ENCODE results near the gene INPP4B. TPM values are rescaled to one million over a fixed set of nuclear protein-coding genes. Genes with fewer than 3 reads are reported as not detected.
"Not testable (repeated sequence)": the region's sequence is repeated elsewhere in the genome, so short reads cannot be mapped to it uniquely, and the experiment has no call there.

INPP4B gene
- total RNA-seq, 1 donor from 2014 or later: 10.4 TPM

- DNase-seq (ENCODE audit: low spot score): no peak
These were observed 158.4 kb downstream of the INPP4B start for GRCh38 chr4:142687547-142688275.

- no peak for DNase-seq (ENCODE audit: low spot score)
These were observed 160.0 kb downstream of the INPP4B start for GRCh38 chr4:142686081-142686480.

GRCh38 chr4:142683997-142684396 lies 162.1 kb downstream of the INPP4B start:
- no peak for DNase-seq (ENCODE audit: low spot score)

GRCh38 chr4:142683503-142683902 lies 162.6 kb downstream of the INPP4B start:
- no peak for DNase-seq (ENCODE audit: low spot score)

- DNase-seq (ENCODE audit: low spot score): no peak
These were observed 174.6 kb downstream of the INPP4B start for GRCh38 chr4:142671516-142671915.

GRCh38 chr4:142663828-142664227 lies 182.3 kb downstream of the INPP4B start:
- no peak for DNase-seq (ENCODE audit: low spot score)

- no peak for DNase-seq (ENCODE audit: low spot score)
These were observed 185.4 kb downstream of the INPP4B start for GRCh38 chr4:142660728-142661127.

GRCh38 chr4:142656178-142656577 lies 189.9 kb downstream of the INPP4B start:
- DNase-seq (ENCODE audit: low spot score): no peak

- no peak for DNase-seq (ENCODE audit: low spot score)
These were observed 197.7 kb downstream of the INPP4B start for GRCh38 chr4:142648378-142648777.

GRCh38 chr4:142645475-142646108 lies 200.5 kb downstream of the INPP4B start:
- no peak for DNase-seq (ENCODE audit: low spot score)

GRCh38 chr4:142644628-142645027 lies 201.5 kb downstream of the INPP4B start:
- not testable (repeated sequence) for DNase-seq (ENCODE audit: low spot score)

- DNase-seq (ENCODE audit: low spot score): no peak
These were observed 208.5 kb downstream of the INPP4B start for GRCh38 chr4:142637614-142638013.

- DNase-seq (ENCODE audit: low spot score): no peak
These were observed 214.3 kb downstream of the INPP4B start for GRCh38 chr4:142631836-142632235.

GRCh38 chr4:142615324-142615665 lies 230.8 kb downstream of the INPP4B start:
- DNase-seq (ENCODE audit: low spot score): no peak

GRCh38 chr4:142614621-142615323 lies 231.3 kb downstream of the INPP4B start:
- DNase-seq (ENCODE audit: low spot score): no peak

- no peak for DNase-seq (ENCODE audit: low spot score)
These were observed 238.1 kb downstream of the INPP4B start for GRCh38 chr4:142607976-142608375.

GRCh38 chr4:142600952-142601351 lies 245.1 kb downstream of the INPP4B start:
- DNase-seq (ENCODE audit: low spot score): no peak

GRCh38 chr4:142598132-142598531 lies 248.0 kb downstream of the INPP4B start:
- DNase-seq (ENCODE audit: low spot score): no peak

- DNase-seq (ENCODE audit: low spot score): no peak
These were observed 249.5 kb downstream of the INPP4B start for GRCh38 chr4:142596595-142596994.

GRCh38 chr4:142596121-142596520 lies 250.0 kb downstream of the INPP4B start:
- no peak for DNase-seq (ENCODE audit: low spot score)

- no peak for DNase-seq (ENCODE audit: low spot score)
These were observed 250.8 kb downstream of the INPP4B start for GRCh38 chr4:142595222-142595871.

GRCh38 chr4:142585411-142585810 lies 260.7 kb downstream of the INPP4B start:
- no peak for DNase-seq (ENCODE audit: low spot score)

Measured in mesenteric fat pad (tissue), 1 donor.